NCI-H460 (cell line): ENCODE data around the gene SRP14. TPM values are rescaled to one million over a fixed set of nuclear protein-coding genes. Genes with fewer than 3 reads are reported as not detected.
"Not testable (repeated sequence)": the region's sequence is repeated elsewhere in the genome, so short reads cannot be mapped to it uniquely, and the experiment has no call there.

Experiments used
- DNase-seq: peaks from one replicate; pipeline ENCODE4 v3.0.0-alpha.2; 2016; ENCODE audit warnings: low read depth; ENCODE audit errors: extremely low read depth
- polyA plus RNA-seq: library from polyadenylated mRNA; depleted of rRNA; stranded (reverse); fragments of >200 nt; gene quantifications from 2 replicates; pipeline ENCODE4 v1.2.3, GENCODE V29; 2014; cell fraction: nucleus; rRNA removed
- total RNA-seq: library from RNA; depleted of rRNA; stranded (reverse); fragments of >200 nt; shearing (Covaris generic); gene quantifications from 2 replicates; pipeline ENCODE4 v1.2.3, GENCODE V29; 2014; rRNA removed

Gene SRP14, protein sequence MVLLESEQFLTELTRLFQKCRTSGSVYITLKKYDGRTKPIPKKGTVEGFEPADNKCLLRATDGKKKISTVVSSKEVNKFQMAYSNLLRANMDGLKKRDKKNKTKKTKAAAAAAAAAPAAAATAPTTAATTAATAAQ
- total RNA-seq: 247 and 251 TPM in 2 replicates
- 136 and 140 TPM in 2 replicates for polyA plus RNA-seq

DNA sequence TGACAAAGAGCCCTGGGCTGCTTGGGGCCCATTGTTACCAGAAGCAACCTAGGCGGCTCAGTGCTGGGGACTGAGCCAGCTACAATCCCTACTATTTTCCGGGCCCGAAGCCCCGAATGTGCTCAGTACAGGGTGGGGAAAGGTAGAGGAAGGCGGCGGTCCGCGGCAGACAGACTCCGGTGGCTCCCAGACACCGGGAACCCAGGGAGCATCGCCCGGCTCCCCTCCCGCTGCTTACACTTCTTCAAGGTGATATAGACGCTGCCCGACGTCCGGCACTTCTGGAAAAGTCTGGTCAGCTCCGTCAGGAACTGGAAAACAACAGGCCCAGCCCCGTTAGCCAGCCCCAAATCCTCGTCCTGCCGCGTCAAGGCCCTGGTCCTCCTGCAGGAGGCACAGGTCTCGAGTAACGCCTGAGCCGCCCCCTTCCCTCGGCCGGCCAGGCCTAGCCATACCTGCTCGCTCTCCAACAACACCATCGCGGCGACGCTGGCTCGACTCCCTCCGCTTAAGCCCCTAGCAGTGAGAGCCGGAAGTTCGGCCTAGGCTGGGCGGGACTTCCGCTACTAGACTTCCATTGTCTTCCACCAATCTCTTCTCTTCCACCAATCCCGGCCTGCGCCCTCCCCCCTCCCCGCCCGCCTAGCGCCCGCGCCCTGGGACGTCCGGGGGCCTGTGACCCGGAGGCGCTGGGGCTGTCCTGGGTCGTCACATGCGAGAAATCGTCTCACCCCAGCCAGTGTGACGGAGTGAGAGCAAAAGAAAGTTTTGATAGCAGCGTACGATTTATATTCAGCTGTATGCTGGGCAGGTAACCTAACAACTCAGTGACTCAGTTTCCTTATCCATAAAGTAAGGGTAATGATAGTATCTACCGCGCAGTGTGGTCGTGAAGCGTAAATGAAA lies at the start of gene SRP14:
Gene SRP14, minus strand, starts transcription at position 544 of the 906 bp plus-strand sequence. Its CDS starts 65 bp downstream, at position 479.
- peak; percentile 88 for DNase-seq

DNA sequence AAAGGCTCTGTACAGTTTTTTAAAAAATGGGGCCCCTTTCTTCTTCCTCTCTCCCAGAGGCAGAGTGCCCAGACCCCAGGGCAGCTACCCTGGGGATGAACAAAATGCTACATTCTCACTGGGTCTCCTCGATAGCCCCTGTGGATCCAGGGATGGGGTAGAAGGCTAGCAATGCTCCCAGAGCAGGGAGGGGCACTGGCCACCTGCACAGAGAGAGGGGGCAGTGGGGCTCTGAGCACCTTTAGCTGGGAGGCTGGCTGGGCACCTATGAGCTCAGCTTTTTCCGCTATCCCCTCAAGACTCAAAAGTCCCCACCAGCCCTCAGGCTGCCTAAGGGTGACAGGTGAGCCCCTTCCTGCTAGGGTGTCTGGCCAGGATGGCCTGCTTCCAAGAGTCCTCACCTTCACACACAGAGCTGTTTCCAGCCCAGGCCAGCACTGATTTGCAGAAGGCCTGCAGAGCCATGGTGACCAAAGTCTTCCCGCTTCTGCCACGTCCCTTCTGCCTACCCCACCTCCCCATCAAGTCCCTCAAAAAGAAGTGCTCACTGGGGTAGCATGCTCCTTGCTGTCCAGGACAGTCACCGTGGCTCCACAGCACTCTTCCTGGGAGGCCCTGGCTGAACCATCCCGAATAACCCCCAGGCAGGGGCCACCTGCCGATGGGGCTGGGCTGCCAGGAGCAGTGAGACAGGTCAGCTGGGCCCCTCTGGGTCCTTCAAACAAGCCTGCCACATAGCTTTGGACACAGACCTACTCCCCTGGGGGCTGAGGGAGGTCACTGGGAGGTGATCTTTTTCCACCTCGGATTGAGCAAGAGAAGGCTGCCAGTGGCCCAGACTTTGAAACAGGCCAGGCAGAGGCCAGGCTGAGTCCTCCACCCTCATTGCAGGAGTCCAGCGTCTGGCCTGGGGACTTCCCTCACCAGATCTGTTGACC lies 49.3 kb upstream of the SRP14 start:
- no peak for DNase-seq

DNA sequence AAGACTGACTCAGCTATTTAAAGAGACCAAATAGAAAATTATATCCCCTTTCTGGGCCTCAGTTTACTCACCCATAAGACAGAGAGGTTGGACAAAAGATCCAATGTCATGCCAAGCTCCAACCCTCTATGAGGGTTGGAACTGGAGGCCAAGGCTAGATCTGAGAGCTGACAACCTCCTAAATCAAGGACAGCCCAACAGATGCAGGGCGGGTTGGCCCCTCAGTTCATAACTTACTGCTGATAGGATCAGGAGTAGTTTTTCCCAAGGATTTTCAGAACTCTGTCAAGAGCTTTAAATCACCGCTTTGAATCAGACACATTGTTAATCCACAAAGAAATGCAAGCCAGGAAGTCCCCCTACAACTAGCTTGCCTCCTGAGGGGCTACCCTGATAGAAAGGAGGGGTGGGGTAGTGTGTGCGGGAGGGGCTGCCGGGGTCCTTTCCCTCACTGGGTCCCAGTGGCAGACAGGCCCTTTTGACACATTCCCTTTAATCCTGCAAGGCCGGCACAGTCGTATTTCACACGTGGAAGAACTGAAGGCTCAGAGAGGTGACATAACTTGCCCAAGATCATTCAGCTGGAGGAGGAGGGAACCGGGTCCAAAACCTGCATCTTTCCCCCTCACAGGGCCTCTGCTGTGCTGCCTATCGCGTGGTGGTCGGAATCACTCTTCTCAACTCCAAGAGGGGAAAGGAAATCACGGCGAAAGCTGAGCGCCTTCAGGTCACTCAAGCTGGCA lies 48.3 kb upstream of the SRP14 start:
- DNase-seq: no peak

DNA sequence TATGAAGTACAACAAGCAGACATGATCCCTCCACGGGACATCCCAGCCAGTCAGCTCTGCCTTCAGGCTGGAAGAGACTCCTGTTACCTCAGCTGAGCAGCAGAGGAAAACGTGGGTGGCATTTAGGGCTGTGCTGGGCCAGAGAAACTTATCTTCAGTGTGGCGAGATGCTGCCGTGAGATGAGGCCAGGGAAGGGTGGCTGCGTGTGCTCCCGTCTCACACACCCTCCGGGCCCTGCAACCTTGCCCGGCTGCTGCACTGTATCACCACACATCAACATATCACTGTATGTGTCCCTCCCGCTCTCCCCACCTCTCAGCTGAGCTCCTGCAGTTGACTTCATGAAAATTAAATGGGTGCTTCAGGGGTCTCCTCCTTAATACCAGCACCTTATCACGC lies 46.3 kb upstream of the SRP14 start:
- no peak for DNase-seq

DNA sequence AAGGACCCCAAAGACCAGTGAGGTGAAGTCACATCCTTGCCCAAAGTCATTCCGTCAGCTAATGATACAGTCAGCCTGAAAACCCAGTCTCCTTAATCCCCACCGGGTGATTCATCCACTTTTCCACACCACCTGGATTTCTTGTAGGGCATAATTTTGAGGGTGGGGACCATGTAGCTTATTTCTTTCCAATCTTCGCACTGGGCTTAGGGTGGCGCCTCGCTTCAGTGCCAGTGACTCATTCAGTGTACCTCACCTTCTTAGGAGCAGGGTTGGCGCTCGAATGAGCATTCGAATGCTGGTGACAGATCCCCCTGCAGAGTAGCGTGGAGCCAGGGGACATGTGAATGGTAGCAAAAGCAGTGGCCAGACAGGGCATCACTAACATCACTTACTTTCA lies 45.7 kb upstream of the SRP14 start:
- no peak for DNase-seq

DNA sequence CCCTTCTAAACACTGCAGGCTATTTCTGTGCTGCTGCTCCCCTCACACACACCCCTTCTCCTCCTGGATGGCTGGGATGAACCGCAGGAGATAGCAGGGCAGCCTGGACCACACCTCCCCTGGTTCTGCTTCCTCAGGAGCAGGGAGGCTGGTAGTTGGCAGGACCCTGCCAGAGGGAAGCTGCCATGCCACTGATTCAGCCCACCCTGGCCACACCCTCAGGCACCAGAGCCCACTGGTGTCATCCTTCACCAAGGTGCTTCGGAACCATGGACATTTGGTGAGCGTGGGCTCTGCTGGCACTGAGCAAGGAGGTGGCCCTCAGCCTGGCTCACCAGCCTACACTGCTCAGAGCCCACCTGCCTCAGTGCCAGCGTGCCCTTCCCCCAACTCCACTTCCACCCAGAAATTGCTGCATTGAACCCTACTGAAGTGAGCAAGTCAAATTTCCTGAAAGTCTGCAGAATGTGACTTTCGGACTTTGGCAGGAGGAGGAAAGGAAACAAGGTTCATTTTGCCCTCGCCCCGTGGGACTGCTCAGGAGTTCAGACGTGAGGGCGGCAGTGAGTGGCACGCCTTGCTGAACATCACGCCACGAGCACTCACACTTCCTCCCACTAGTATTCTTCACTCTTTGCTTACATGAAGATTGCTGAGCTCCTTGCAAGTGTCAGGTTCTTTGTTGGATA lies 43.4 kb upstream of the SRP14 start:
- DNase-seq: no peak

DNA sequence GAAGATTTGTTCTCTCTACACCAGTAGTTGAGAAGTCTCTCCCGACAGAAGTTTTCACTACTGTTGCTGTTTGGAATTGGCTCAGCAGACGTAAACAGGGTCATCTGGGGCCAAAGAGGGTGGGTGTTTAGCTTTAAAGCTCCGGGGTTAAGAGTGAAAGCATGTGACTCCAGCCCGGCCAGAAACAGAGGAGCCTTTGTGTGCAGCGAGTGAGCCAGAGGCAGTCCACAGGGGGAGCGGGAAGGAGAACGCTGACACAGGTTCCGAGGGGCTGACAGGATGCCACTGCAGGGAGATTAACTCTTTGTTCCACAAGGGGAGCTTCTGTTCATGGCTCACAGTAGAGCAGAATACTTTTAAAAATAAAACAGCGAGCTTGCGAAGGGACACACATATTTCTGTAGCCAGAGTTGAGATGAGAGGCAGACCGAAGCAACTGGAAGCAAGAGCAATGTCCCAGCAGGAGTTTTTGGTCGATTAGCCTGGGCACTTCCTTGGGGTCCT lies 42.8 kb upstream of the SRP14 start:
- DNase-seq: peak; percentile 54

DNA sequence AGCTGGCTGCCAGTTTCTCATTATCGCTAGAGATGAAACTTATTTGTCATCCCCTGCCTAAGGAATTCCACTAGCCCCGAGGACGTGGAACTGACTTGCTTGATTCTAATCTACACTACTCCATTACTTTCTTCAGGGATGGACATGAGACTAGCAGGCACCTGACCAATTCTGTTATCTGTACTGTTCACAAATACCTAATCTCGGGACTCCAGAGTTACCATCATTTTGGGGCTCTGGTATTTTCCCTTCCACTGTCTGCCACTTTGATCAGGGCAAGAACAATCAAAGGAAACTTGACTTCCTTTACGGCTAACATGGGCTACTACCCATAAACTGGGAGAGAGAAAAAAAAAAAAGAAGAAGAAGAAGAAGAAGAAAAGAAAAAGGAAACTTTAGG lies 41.9 kb upstream of the SRP14 start:
- DNase-seq: no peak

DNA sequence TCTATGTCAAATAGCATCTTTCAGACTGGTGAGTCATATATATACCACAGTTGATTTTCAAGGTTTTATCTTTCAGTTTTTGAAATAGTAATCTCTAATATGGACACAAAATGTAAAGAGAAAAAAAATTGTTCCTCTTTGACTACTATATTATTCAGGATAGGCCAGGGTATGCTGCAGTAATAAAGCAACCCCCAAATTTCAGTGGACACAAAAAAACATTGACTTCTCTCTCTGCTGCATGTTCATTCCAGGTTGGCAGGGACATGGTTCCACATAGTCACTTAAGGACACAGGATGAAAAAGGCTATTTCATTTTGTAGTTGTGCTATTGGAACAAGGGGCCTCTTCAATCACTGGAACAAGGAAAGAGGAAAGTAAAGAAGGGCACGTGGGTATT lies 41.1 kb upstream of the SRP14 start:
- no peak for DNase-seq

DNA sequence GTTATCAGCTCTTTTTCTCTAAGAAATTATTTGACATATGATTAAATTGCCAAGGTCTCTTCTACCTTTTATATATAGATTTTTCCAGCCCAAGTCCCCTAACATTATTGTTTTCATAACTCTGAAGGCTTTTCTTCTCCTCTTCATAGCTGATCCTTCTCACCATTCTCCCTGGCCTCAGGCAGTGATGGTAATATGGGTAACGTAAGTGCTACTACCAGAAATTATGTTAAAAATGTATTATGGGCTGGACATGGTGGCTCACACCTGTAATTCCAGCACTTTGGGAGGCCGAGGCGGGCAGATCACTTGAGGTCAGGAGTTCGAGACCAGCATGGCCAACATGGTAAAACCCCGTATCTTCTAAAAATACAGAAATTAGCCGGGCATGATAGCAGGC lies 40.5 kb upstream of the SRP14 start:
- DNase-seq: no peak

DNA sequence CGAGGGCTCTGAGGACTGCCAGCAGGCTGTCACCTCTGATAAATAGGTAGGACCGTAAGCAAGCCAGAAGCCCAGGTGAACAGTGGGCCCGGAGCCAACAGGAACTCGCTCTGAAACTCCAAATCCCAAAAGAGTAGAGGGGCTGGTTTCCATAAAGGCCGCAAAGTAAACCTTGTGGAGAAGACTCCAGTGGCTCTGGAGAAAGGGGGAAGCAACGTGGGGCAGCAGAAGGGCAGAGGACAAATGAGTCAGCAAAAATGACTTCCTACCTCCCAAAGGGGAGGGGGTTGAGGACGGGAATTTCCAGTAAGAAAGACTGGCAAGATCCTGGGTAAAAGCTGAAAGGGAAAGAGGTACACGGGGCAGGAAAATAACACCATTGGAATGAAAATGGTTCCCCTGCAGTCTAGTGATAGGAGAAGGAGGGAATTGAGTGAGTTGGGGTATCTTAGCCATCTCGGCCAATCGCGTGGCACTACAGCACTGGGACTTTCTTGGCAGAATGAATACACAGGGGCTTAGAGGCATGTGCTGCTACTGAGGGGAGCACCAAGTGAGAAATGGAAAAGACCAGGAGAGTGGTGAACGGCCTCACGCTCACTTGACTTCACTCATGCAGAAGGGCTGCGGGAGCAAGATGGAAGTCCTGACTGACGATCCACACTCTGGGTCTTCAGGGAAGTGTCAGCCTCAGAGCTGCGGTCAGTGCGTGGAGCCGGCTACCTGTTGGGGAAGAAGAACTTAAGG lies 36.5 kb upstream of the SRP14 start:
- no peak for DNase-seq

DNA sequence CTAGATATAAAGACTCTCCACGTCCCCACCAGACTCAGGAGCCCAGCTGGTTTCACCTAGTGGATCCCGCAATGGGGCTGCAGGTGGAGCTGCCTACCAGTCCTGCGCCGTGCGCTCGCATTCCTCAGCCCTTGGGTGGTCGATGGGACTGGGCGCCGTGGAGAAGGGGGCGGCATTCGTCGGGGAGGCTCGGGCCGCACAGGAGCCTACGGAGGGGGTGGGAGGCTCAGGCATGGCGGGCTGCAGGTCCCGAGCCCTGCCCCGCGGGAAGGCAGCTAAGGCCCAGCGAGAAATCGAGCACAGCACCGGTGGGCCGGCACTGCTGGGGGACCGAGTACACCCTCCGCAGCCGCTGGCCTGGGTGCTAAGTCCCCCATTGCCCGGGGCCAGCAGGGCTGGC lies 35.7 kb upstream of the SRP14 start:
- DNase-seq: not testable (repeated sequence)

DNA sequence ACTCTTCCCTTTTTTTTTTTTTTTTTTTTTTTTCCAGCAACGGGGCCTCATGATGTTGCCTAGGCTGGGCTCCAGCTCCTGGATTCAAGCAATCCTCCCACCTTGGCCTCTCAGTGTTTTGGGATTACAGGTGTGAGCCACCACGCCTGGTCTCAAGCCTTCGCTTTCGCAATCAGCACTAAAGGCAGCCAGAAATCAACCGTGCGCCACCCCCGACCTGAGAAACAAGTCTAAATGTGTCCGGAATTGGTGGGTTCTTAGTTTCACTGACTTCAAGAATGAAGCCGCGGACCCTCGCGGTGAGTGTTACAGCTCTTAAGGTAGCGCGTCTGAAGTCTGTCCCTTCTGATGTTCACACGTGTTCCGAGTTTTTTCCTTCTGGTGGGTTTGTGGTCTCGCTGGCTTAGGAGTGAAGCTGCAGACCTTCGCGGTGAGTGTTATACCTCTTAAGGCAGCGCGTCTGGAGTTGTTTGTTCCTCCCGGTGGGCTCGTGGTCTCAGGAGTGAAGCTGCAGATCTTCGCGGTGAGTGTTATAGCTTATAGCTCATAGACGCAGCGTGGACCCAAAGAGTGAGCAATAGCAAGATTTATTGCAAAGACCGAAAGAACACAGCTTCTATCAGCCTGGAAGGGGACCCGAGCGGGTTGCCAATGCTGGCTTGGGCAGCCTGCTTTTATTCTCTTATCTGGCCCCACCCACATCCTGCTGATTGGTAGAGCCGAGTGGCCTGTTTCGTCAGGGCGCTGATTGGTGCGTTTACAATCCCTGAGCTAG lies 34.9 kb upstream of the SRP14 start:
- DNase-seq: not testable (repeated sequence)

DNA sequence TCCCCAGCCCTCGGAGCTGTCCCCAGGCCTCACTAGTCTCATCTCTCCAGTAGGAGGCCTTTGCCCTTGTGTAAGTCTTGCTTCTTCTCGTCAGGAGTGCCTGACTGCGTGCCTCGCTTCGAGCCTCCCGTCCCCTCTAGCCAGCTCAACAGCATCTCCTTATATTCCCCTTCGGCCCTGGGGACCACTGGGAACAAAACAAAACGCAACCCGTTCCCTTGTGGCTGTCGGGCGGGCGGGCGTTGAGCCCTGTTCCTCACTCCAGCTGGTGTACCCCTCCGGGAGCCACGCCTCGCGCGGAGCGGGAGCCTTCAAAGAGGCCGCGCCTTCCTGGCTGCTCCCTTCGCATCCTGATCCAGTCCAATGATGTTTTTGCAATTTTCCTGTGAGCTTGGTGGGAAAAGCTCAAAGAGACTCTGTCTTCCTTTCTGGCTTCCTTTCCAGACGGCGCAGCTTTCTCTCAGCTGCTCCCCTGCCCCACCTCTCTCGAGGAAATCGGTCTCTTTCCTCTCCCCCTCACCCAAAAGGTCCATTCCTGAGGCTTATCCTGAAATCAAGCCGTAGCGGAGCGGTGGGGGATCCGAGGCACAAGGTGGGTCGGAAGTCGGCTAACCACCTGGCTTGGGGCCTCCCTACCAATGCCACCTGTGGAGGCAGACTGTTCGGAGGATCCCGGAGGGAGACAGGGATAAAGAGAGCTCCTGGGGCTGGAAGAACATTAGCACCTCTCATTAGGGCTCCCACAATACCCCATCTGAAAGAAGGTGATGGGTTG lies 33.4 kb upstream of the SRP14 start:
- no peak for DNase-seq

DNA sequence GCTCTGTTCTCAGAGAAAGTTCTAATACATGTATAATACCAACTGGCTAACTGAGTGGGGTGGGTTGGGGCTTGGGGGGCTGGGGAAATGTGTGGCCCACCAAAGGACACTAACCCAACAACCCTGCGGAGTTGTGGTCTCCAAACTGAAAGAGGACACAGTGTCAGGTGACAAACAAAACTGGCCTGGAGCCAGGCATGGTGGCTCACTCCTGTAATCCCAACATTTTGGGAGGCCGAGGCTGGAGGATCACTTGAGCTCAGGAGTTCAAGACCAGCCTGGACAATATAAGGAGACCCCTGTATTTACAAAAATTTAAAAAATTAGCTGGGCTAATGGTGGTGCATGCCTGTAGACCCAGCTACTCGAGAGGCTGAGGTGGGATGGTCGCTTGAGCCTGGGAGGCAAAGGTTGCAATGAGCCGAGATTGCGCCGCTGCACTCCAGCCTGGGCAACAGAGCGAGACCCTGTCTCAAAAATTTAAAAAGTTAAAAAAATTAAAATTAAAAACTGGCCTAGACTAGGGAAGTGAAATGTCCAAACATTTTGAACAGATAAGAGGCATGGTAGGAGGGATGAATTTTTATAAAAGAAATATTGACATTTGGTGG lies 31.7 kb upstream of the SRP14 start:
- no peak for DNase-seq

DNA sequence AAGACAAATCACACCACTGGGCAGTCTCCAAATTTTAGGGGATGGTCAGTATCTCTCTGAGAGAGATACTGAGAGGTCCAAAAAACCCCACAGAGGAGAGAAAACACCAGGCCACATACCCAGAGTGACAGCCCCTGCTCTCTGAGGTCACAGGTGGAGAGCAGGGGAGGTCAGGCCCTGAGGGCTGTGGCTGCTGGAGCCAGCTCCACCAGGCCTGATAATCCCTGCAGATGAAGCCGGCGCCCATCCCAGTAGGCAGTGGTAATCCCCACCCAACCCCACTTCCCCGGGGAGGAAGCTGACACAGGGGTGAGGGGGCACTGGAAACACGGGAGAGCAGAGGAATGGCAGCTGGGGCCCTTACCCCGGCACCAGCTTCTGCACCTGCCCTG lies 31.2 kb upstream of the SRP14 start:
- DNase-seq: no peak
